Trophoblast cell (in vitro differentiated cells and primary cell): ENCODE data around the gene ITPKB.

Source experiments
- DNase-seq, 2 donors: peaks; one replicate each; pipeline ENCODE4 v3.0.0-alpha.2; 2016
- H2AFZ ChIP-seq: 2 replicates; pipeline ENCODE4 v1.6.1; 2013; ENCODE audit warnings: low read length, moderate library complexity, mild to moderate bottlenecking; ENCODE audit not compliant: insufficient read depth, poor library complexity
- H2AK5ac ChIP-seq: 2 replicates; pipeline ENCODE4 v1.6.1; 2013; ENCODE audit warnings: mild to moderate bottlenecking, low read length
- H2BK120ac ChIP-seq: 2 replicates; pipeline ENCODE4 v1.6.1; 2013; ENCODE audit warnings: low read length, mild to moderate bottlenecking, moderate library complexity; ENCODE audit not compliant: insufficient read depth, poor library complexity
- H2BK12ac ChIP-seq: 2 replicates; pipeline ENCODE4 v1.6.1; 2013; ENCODE audit warnings: mild to moderate bottlenecking, low read length, moderate library complexity
- H2BK5ac ChIP-seq: 2 replicates; pipeline ENCODE4 v1.6.1; 2013; ENCODE audit warnings: low read length, low read depth, moderate library complexity, mild to moderate bottlenecking; ENCODE audit not compliant: poor library complexity
- H3K14ac ChIP-seq: 2 replicates; pipeline ENCODE4 v1.6.1; 2013; ENCODE audit warnings: mild to moderate bottlenecking, low read length
- H3K18ac ChIP-seq: 2 replicates; pipeline ENCODE4 v1.6.1; 2013; ENCODE audit warnings: mild to moderate bottlenecking, low read length
- H3K23ac ChIP-seq: 2 replicates; pipeline ENCODE4 v1.6.1; 2013; ENCODE audit warnings: low read length
- H3K27ac ChIP-seq: 2 replicates; pipeline ENCODE4 v1.5.1; 2013; ENCODE audit warnings: low read depth, mild to moderate bottlenecking, inconsistent platforms, low read length, moderate library complexity
- H3K27me3 ChIP-seq: 2 replicates; pipeline ENCODE4 v1.6.1; 2013; ENCODE audit warnings: inconsistent platforms, mild to moderate bottlenecking, low read length, moderate library complexity; ENCODE audit not compliant: insufficient read depth
- H3K36me3 ChIP-seq, 2 experiments: 1 replicate in 1 of 2; 2 replicates in 1 of 2; pipeline ENCODE4 v1.6.1; 2013; ENCODE audit warnings: low read length in 2 of 2, mild to moderate bottlenecking in 2 of 2, moderate library complexity in 1 of 2; ENCODE audit not compliant: insufficient read depth in 2 of 2, control insufficient read depth in 1 of 2
- H3K4ac ChIP-seq: 2 replicates; pipeline ENCODE4 v1.6.1; 2013; ENCODE audit warnings: low read depth, mild to moderate bottlenecking, low read length, moderate library complexity
- H3K4me1 ChIP-seq, 2 experiments: 1 replicate in 1 of 2; 2 replicates in 1 of 2; pipeline ENCODE4 v1.6.1; 2013; ENCODE audit warnings: low read length in 2 of 2, mild to moderate bottlenecking in 2 of 2, moderate library complexity in 1 of 2; ENCODE audit not compliant: insufficient read depth in 2 of 2, control insufficient read depth in 1 of 2
- H3K4me2 ChIP-seq: 2 replicates; pipeline ENCODE4 v1.6.1; 2013; ENCODE audit warnings: inconsistent platforms, mild to moderate bottlenecking, low read length, moderate library complexity
- H3K4me3 ChIP-seq: 2 replicates; pipeline ENCODE4 v1.5.1; 2013; ENCODE audit warnings: mild to moderate bottlenecking, low read depth, low read length, inconsistent platforms
- H3K79me1 ChIP-seq: one replicate; pipeline ENCODE4 v1.6.1; 2013; ENCODE audit warnings: low read length
- H3K79me2 ChIP-seq: 2 replicates; pipeline ENCODE4 v1.6.1; 2013; ENCODE audit warnings: low read length, mild to moderate bottlenecking; ENCODE audit not compliant: control insufficient read depth, insufficient read depth, poor library complexity
- H3K9ac ChIP-seq: 2 replicates; pipeline ENCODE4 v1.6.1; 2013; ENCODE audit warnings: mild to moderate bottlenecking, low read length
- H3K9me3 ChIP-seq: 2 replicates; pipeline ENCODE4 v1.6.1; 2013; ENCODE audit warnings: low read depth, mild to moderate bottlenecking, control low read depth, inconsistent platforms, low read length; ENCODE audit not compliant: insufficient read depth
- H4K12ac ChIP-seq: 2 replicates; pipeline ENCODE4 v1.6.1; 2013; ENCODE audit warnings: low read depth, mild to moderate bottlenecking, low read length, moderate library complexity
- H4K8ac ChIP-seq: 2 replicates; pipeline ENCODE4 v1.6.1; 2013; ENCODE audit warnings: low read depth, mild to moderate bottlenecking, low read length, moderate library complexity
- H4K91ac ChIP-seq: one replicate; pipeline ENCODE4 v1.6.1; 2013; ENCODE audit warnings: low read depth, mild to moderate bottlenecking, low read length, moderate library complexity
- WGBS: extraction: QIAGEN DNeasy Blood & Tissue Kit; methylation state at CpG from one replicate; pipeline ENCODE4 v1.1.7; 2013; ENCODE audit warnings: missing lambda C conversion rate; ENCODE audit not compliant: insufficient read length, insufficient coverage; ENCODE audit errors: extremely low coverage; 5-methylcytosine and 5-hydroxymethylcytosine counted together

ITPKB gene

DNA sequence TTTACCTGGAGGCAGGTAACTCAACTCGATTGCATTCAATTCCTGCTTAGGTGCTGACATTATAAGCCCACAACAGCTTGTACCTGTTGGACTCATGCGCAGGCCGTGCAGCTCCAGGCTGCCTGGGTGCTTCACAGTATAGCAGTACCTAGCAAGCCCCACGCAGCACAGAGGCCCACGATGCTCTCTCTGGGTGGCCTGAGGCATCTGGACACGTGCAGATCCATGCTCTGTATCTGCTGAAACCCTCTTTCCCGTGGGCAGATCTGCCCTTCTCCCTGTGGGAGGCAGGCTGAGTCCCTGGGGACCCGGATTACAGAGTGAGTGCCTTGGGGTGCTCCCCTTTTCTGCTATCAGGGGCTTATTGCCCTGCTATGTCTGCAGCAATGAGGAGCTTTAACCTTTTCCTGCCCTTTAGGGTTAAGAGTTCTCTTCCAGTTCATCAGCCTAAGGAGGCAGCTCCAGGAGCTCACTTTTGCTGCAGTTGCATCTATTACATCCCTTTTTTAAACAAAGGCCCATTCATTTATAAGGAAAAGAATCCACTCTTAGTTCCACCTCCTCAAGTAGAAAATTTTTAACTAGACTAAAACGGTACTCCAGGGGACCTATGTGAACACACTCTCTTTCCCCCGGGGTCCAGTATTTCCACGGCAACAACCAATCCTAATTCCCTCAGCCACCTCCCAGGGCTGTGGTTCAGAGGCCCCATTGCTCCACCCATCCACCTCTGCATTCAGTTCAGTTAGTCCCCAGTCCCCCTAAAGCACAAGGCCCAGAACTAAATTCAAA lies 19.3 kb downstream of the ITPKB start:
- no peak overlapping the region for H3K18ac ChIP-seq
- no CpG with 5 or more reads among the region's 11 CpGs for WGBS

DNA sequence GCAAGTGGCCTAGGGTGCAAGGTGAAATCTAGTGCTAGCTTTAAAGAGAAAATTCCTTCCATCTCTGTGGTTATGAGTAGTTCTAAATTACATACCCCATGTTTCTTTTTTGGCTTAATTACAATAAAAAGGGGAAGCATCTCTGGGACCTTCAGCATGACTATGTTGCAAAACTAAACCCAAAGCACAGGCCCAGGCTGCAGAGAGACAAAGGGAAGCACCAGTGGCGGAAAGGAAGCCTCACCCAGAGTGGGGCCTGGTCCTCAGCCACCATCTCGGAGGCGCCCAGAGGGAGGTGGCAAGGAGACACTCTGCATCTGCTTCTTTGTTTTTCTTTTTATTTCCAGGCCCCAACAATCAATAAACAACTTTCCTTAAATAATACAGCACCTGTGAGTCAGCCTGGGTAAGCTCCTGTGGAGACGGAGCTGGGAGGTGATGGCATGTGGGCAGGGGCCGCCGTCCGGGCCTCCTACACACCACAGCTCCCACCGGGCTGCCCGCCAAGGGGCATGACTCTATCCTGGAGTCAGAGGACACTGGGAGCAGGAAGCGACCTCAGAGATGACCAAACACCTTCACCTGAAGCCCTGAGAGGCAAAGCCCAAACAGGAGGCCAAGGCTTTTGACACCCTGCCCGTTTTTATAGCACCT lies 21.7 kb downstream of the ITPKB start:
- no peaks in the 10 kb centered on the region for H3K4me1 ChIP-seq
- WGBS: no CpG with 5 or more reads among the region's 11 CpGs
- no peak overlapping the region for H2AFZ ChIP-seq
- H3K9me3 ChIP-seq: peaks cover 2% of the 10 kb centered on the region
- H3K4me3 ChIP-seq: no peak overlapping the region
- H2BK5ac ChIP-seq: no peak overlapping the region
- H3K79me2 ChIP-seq: no peaks in the 10 kb centered on the region
- H3K36me3 ChIP-seq: no peaks in the 10 kb centered on the region
- no peak overlapping the region for H3K18ac ChIP-seq
- H2BK120ac ChIP-seq: no peak overlapping the region
- no peak overlapping the region for H4K8ac ChIP-seq
- H3K23ac ChIP-seq: no peak overlapping the region
- H3K27ac ChIP-seq: no peak overlapping the region
- H2AK5ac ChIP-seq: no peak overlapping the region
- no peak overlapping the region for H2BK12ac ChIP-seq
- H3K79me1 ChIP-seq: no peaks in the 10 kb centered on the region
- H3K4me2 ChIP-seq: no peak overlapping the region
- H3K4ac ChIP-seq: no peak overlapping the region
- H3K27me3 ChIP-seq: no peaks in the 10 kb centered on the region
- no peak overlapping the region for H3K14ac ChIP-seq
- no peak overlapping the region for H3K9ac ChIP-seq
- H4K91ac ChIP-seq: no peak overlapping the region
- H4K12ac ChIP-seq: no peak overlapping the region
- no peak for DNase-seq

More for the DNA sequence above, 19.3 kb downstream of the ITPKB start:
- no peak for DNase-seq
- Histone ChIP-seq H4K12ac (no peak overlapping the region), H3K36me3 (no peaks in the 10 kb centered on the region), H3K4me2 (no peak overlapping the region), H3K27me3 (no peaks in the 10 kb centered on the region), H3K4me3 (no peak overlapping the region), H3K4ac (no peak overlapping the region), H2BK5ac (no peak overlapping the region), H3K9me3 (no peaks in the 10 kb centered on the region), H4K91ac (no peak overlapping the region), H3K79me1 (peaks cover 3% of the 10 kb centered on the region), H3K14ac (no peak overlapping the region), H3K4me1 (peaks cover 16 to 17% of the 10 kb centered on the region in 2 experiments), H3K23ac (peak overlapping the region; percentile 37), H3K27ac (no peak overlapping the region), H2BK120ac (no peak overlapping the region), H2AK5ac (no peak overlapping the region), H4K8ac (no peak overlapping the region), H2AFZ (no peak overlapping the region), H3K9ac (peak overlapping the region; percentile 66), H3K79me2 (no peaks in the 10 kb centered on the region), H2BK12ac (no peak overlapping the region)

DNA sequence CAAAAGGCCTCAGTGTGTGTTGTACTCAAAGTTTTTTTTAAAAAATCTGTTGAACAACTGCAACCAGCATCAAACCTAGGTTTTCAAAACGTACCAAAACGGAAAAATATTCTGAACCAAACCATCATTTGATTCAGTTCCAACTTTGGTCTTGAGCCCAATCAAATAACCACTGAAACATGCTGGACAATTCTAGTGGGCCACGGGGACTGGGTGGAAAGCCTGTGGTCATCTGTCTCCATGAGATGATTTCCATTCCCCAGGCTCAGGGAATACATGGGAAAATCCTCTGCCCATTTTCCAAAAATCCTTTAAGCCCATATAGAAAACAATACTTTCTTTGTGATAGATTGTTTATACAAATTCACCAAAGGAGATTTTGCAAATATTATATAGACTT lies 22.5 kb downstream of the ITPKB start:
- no peak overlapping the region for H4K91ac ChIP-seq
- H3K18ac ChIP-seq: no peak overlapping the region
- no peak overlapping the region for H3K23ac ChIP-seq
- H3K4me1 ChIP-seq: no peaks in the 10 kb centered on the region
- no peak overlapping the region for H3K4ac ChIP-seq
- H3K9me3 ChIP-seq: peaks cover 2% of the 10 kb centered on the region
- WGBS: no CpG with 5 or more reads among the region's 3 CpGs
- no peak for DNase-seq
- H3K4me3 ChIP-seq: no peak overlapping the region
- no peaks in the 10 kb centered on the region for H3K79me2 ChIP-seq
- no peak overlapping the region for H3K9ac ChIP-seq
- H3K79me1 ChIP-seq: no peaks in the 10 kb centered on the region
- no peak overlapping the region for H4K8ac ChIP-seq
- H2BK5ac ChIP-seq: no peak overlapping the region
- no peak overlapping the region for H2AFZ ChIP-seq
- H3K27ac ChIP-seq: no peak overlapping the region
- no peak overlapping the region for H2BK12ac ChIP-seq
- H3K36me3 ChIP-seq: no peaks in the 10 kb centered on the region
- H3K14ac ChIP-seq: no peak overlapping the region
- no peak overlapping the region for H3K4me2 ChIP-seq
- H2BK120ac ChIP-seq: no peak overlapping the region
- H3K27me3 ChIP-seq: no peaks in the 10 kb centered on the region
- H2AK5ac ChIP-seq: no peak overlapping the region
- H4K12ac ChIP-seq: no peak overlapping the region

DNA sequence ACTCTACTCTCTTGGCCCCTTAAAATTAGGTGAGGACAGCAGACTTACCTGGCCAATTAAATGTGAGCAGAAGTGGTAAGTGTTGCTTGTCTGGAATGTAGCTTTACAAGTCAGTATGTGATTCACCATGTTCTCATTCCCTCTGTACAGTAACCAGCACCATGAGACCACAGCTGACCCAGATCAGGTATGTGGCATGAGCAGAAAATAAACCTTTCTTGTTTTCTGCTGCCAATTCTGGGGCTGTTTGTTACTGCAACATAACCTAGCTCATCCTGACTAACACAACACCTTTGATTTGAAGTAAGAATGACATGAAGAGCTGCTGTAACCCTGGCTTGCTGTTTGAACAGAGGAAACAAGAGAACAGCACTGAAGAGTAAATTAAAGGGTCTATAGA lies 24.9 kb downstream of the ITPKB start:
- Histone ChIP-seq H3K9ac (no peak overlapping the region), H3K9me3 (peaks cover 2% of the 10 kb centered on the region), H3K79me1 (no peaks in the 10 kb centered on the region), H3K14ac (no peak overlapping the region), H3K4me2 (no peak overlapping the region), H3K36me3 (no peaks in the 10 kb centered on the region), H3K27me3 (no peaks in the 10 kb centered on the region), H3K4me1 (peaks cover 0 to 2% of the 10 kb centered on the region in 2 experiments), H4K91ac (no peak overlapping the region), H2AK5ac (no peak overlapping the region), H4K8ac (no peak overlapping the region), H3K23ac (no peak overlapping the region), H2BK120ac (no peak overlapping the region), H3K79me2 (no peaks in the 10 kb centered on the region), H2AFZ (no peak overlapping the region), H2BK5ac (no peak overlapping the region), H3K4ac (no peak overlapping the region), H3K27ac (no peak overlapping the region), H2BK12ac (no peak overlapping the region), H3K18ac (no peak overlapping the region), H3K4me3 (no peak overlapping the region), H4K12ac (no peak overlapping the region)
- DNase-seq: peak in 1 of 2 donors; percentile 56
